AG04450 (cell line): ENCODE results near the gene AUTS2. TPM values are rescaled to one million over a fixed set of nuclear protein-coding genes. Genes with fewer than 3 reads are reported as not detected.

Experiments
- CTCF ChIA-PET: fragments of 300-600, 350-600 bp; formaldehyde crosslinking; extraction: SDS; loops from one replicate; lab custom pipeline; 2022; ENCODE audit warnings: antibody characterized with exemption, inconsistent platforms; lab: Charles Lee
- POLR2A ChIA-PET: fragments of 350-600 bp; formaldehyde crosslinking; extraction: SDS; loops from one replicate; lab custom pipeline; 2021; ENCODE audit warnings: antibody characterized with exemption, inconsistent platforms; lab: Yijun Ruan, JAX
- DNase-seq: peaks from one replicate; pipeline ENCODE4 v3.0.0-alpha.2; 2011; ENCODE audit warnings: low read depth, low spot score
- H3K27ac ChIP-seq: one replicate; pipeline ENCODE4 v1.5.1; 2012; ENCODE audit warnings: low read depth, low read length, control low read depth
- H3K27me3 ChIP-seq: one replicate; pipeline ENCODE4 v1.6.0; 2012; ENCODE audit warnings: low read length; ENCODE audit not compliant: control insufficient read depth, insufficient read depth
- H3K4me3 ChIP-seq: 2 replicates; pipeline ENCODE4 v1.5.1; 2011; ENCODE audit warnings: mild to moderate bottlenecking, low read depth, low read length, control low read depth
- H3K9me3 ChIP-seq: 2 replicates; pipeline ENCODE4 v1.5.1; 2012; ENCODE audit warnings: low read length; ENCODE audit not compliant: control insufficient read depth, insufficient read depth
- polyA plus RNA-seq: library from polyadenylated mRNA; depleted of rRNA; stranded (reverse); fragments of >200 nt; gene quantifications from 2 replicates; pipeline ENCODE4 v1.2.3, GENCODE V29; 2011
- TF ChIP-seq, protein P1 (sequence below): IDR thresholded peaks from 2 replicates; pipeline ENCODE4 v1.5.1; 2011; ENCODE audit warnings: low read depth, low read length, control low read depth, inconsistent platforms

Gene AUTS2
- polyA plus RNA-seq, 1 experiment = 1.5 TPM

DNA sequence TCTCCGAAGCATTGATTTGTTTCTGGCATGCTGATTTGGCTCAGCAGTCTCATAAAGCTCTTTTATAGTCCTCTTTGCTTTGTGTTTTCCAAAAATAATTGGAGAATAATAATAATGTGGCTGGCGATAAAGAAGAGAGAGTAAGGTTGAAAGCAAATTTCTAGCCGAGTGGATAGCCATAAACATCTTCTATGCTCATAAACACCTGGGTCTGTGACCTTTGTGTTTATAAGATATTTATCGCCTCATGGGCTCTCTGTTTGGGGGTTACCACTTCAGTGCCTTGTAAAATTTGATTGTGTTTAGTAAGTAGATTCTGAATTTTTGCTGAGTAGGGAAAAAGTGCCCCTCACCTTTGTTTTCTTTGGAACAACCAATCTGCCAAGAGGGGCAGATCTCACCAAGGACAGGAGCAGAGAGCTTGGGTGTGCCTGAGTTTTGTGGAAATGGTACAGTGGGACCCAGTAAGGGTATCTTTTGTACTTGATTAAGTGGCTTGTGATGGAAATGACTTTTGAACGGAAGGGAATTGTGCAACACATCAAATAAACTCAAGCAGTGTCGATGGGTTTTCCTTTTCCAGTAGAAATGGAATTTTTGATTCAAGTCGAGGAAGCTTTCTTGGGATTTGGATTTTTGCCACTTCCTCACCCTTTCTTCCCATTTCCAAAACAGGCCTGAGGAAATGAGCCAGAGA, 220.5 kb downstream of the AUTS2 start:
- no peak for DNase-seq
- CTCF ChIA-PET = no interaction called here
- Histone ChIP-seq H3K27ac (no peak overlapping the region), H3K9me3 (peaks cover 5% of the 10 kb centered on the region; the same call in 1 of the 2 replicates), H3K4me3 (no peak overlapping the region), H3K27me3 (no peaks in the 10 kb centered on the region)
- TF ChIP-seq, protein P1, sequence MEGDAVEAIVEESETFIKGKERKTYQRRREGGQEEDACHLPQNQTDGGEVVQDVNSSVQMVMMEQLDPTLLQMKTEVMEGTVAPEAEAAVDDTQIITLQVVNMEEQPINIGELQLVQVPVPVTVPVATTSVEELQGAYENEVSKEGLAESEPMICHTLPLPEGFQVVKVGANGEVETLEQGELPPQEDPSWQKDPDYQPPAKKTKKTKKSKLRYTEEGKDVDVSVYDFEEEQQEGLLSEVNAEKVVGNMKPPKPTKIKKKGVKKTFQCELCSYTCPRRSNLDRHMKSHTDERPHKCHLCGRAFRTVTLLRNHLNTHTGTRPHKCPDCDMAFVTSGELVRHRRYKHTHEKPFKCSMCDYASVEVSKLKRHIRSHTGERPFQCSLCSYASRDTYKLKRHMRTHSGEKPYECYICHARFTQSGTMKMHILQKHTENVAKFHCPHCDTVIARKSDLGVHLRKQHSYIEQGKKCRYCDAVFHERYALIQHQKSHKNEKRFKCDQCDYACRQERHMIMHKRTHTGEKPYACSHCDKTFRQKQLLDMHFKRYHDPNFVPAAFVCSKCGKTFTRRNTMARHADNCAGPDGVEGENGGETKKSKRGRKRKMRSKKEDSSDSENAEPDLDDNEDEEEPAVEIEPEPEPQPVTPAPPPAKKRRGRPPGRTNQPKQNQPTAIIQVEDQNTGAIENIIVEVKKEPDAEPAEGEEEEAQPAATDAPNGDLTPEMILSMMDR = no peak
- POLR2A ChIA-PET = no interaction called here

GRCh38 chr7:69819333-69819705, 221.0 kb downstream of the AUTS2 start:
- CTCF ChIA-PET = no interaction called here
- H3K27ac ChIP-seq = no peak overlapping the region
- no peak for DNase-seq
- TF ChIP-seq, protein P1 = no peak
- H3K4me3 ChIP-seq = no peak overlapping the region
- POLR2A ChIA-PET = no interaction called here
- H3K27me3 ChIP-seq = no peaks in the 10 kb centered on the region
- H3K9me3 ChIP-seq = peaks cover 4% of the 10 kb centered on the region; the same call in 1 of the 2 replicates

GRCh38 chr7:69820479-69821192, 222.4 kb downstream of the AUTS2 start:
- Histone ChIP-seq H3K9me3 (no peaks in the 10 kb centered on the region; the same call in 1 of the 2 replicates), H3K4me3 (no peak overlapping the region), H3K27ac (no peak overlapping the region), H3K27me3 (no peaks in the 10 kb centered on the region)
- POLR2A ChIA-PET = no interaction called here
- TF ChIP-seq, protein P1 = no peak
- CTCF ChIA-PET = no interaction called here
- no peak for DNase-seq

DNA sequence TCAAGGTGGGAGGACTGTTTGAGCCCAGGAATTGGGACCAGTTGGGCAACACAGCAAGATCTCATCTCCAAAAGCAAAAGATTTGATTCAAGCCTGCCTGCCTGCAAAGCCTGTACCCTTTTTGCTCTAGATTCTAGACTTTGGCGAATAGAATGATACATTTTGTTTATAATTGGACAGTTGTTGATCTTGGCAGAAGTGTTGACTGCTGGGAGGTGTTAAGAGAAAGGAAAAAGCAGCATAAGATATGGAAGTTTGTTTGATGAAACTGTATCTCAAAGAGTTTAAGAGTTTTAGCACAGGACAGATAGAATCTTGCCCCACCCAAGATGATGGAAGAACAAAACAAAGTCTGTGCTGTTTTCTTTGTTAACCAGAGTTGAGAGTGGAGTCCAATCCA, 224.1 kb downstream of the AUTS2 start:
- Histone ChIP-seq H3K9me3 (no peaks in the 10 kb centered on the region; the same call in 1 of the 2 replicates), H3K27me3 (no peaks in the 10 kb centered on the region), H3K4me3 (no peak overlapping the region), H3K27ac (no peak overlapping the region)
- TF ChIP-seq, protein P1 = no peak
- ChIA-PET CTCF (no interaction called here), POLR2A (no interaction called here)
- DNase-seq = no peak

DNA sequence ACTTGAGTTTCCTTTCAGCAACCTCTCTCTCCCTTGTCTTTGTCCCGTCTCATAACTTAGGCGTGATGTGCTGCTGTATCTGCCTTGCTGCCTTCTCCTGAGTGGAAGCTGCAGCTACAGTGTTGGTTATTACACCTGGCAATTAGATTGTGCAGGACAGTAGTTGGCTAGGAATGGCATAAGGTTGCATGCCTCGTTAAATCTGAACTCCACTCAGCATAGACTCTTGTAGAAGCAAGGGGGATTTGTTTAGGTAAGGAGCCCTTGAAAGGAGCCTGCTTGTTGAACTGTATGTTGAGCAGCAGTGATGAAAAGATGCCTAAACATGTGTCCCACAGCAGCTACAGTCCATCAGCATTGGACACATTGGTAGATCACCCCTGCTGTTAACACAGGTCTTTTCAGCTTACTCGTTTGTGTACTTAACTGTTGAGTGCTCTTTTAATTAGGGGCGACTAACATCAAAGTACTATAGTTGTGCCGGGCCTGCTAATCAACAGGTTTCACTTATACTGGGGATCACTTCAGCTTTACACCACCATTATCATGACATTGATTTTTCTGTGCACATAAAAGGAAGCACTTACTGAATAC, 225.0 kb downstream of the AUTS2 start:
- ChIA-PET CTCF (no interaction called here), POLR2A (no interaction called here)
- TF ChIP-seq, protein P1 = no peak

More for the DNA sequence above, 225.0 kb downstream of the AUTS2 start:
- DNase-seq = no peak
- Histone ChIP-seq H3K9me3 (no peaks in the 10 kb centered on the region; the same call in 1 of the 2 replicates), H3K4me3 (no peak overlapping the region), H3K27me3 (no peaks in the 10 kb centered on the region), H3K27ac (no peak overlapping the region)
